ENCODE results near the gene TMEM151B. TPM values are rescaled to one million over a fixed set of nuclear protein-coding genes. Genes with fewer than 3 reads are reported as not detected.

The TMEM151B gene
- polyA plus RNA-seq, 1 of the 3 experiments (the other 2 are of a cell fraction), result 0.05 TPM

GRCh38 chr6:44263354-44264100 lies 6.7 kb upstream of the TMEM151B start:
- POLR2A ChIA-PET, result no interaction called here
- TF ChIP-seq, protein P1, sequence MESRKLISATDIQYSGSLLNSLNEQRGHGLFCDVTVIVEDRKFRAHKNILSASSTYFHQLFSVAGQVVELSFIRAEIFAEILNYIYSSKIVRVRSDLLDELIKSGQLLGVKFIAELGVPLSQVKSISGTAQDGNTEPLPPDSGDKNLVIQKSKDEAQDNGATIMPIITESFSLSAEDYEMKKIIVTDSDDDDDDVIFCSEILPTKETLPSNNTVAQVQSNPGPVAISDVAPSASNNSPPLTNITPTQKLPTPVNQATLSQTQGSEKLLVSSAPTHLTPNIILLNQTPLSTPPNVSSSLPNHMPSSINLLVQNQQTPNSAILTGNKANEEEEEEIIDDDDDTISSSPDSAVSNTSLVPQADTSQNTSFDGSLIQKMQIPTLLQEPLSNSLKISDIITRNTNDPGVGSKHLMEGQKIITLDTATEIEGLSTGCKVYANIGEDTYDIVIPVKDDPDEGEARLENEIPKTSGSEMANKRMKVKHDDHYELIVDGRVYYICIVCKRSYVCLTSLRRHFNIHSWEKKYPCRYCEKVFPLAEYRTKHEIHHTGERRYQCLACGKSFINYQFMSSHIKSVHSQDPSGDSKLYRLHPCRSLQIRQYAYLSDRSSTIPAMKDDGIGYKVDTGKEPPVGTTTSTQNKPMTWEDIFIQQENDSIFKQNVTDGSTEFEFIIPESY (IDR thresholded peaks at IDR 0.05; ENCODE audit: borderline replicate concordance, low read depth), result no peak
- TF ChIP-seq POLR2AphosphoS5 (IDR thresholded peaks at IDR 0.05; ENCODE audit: low read depth, low read length), result no peak
- TF ChIP-seq, protein P2, sequence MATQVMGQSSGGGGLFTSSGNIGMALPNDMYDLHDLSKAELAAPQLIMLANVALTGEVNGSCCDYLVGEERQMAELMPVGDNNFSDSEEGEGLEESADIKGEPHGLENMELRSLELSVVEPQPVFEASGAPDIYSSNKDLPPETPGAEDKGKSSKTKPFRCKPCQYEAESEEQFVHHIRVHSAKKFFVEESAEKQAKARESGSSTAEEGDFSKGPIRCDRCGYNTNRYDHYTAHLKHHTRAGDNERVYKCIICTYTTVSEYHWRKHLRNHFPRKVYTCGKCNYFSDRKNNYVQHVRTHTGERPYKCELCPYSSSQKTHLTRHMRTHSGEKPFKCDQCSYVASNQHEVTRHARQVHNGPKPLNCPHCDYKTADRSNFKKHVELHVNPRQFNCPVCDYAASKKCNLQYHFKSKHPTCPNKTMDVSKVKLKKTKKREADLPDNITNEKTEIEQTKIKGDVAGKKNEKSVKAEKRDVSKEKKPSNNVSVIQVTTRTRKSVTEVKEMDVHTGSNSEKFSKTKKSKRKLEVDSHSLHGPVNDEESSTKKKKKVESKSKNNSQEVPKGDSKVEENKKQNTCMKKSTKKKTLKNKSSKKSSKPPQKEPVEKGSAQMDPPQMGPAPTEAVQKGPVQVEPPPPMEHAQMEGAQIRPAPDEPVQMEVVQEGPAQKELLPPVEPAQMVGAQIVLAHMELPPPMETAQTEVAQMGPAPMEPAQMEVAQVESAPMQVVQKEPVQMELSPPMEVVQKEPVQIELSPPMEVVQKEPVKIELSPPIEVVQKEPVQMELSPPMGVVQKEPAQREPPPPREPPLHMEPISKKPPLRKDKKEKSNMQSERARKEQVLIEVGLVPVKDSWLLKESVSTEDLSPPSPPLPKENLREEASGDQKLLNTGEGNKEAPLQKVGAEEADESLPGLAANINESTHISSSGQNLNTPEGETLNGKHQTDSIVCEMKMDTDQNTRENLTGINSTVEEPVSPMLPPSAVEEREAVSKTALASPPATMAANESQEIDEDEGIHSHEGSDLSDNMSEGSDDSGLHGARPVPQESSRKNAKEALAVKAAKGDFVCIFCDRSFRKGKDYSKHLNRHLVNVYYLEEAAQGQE (IDR thresholded peaks at IDR 0.05; ENCODE audit: low read depth, low read length), result no peak
- H4K20me1 ChIP-seq (ENCODE audit: insufficient read depth), result no peaks in the 10 kb centered on the region
- CTCF ChIA-PET, result interaction anchor here (0.8 to 9.1 kb wide), 9 partner anchors 8 to 167 kb away, joined by 3 to 220 read pairs (median 7); partner anchors contain the start of genes AARS2 and SLC35B2
- H3K9me2 ChIP-seq, result no peaks in the 10 kb centered on the region
- H3K9me3 ChIP-seq, result no peaks in the 10 kb centered on the region
- H3K79me2 ChIP-seq (ENCODE audit: insufficient read depth), result peaks cover 21% of the 10 kb centered on the region; the same call in 1 of the 2 replicates
- WGBS (ENCODE audit: low lambda C conversion rate), result 54% methylated on average over 9 of the region's 9 CpGs
- no peak overlapping the region for H3K27ac ChIP-seq (ENCODE audit: low read depth in 2 of 2, low read length in 1 of 2)
- H3K4me3 ChIP-seq (ENCODE audit: low read depth in 2 of 2, low read length in 1 of 2), result peak overlapping the region; percentile 74 to 89; a peak in 3 of 4 replicates
- no peak overlapping the region for H2AFZ ChIP-seq (ENCODE audit: low read depth)
- peaks cover 4% of the 10 kb centered on the region; the same call in 1 of the 2 replicates for H3K27me3 ChIP-seq (ENCODE audit: insufficient read depth)
- DNase-seq, result no peak
- peaks cover 0 to 10% of the 10 kb centered on the region in 2 experiments for H3K36me3 ChIP-seq (replicated peaks in 1 of 2; ENCODE audit: control insufficient read depth in 1 of 2, insufficient read depth in 2 of 2, low read length in 1 of 2)
- peak overlapping the region; percentile 94 for H3K4me2 ChIP-seq
- peak overlapping the region; percentile 80; the same call in 1 of the 2 replicates for H3K9ac ChIP-seq
- peaks cover 7% of the 10 kb centered on the region for H3F3A ChIP-seq (replicated peaks; ENCODE audit: insufficient read depth)
- peaks cover 16 to 30% of the 10 kb centered on the region in 2 experiments; a peak in 2 of 4 replicates for H3K4me1 ChIP-seq (ENCODE audit: control insufficient read depth in 1 of 2, insufficient read depth in 2 of 2, low read depth in 1 of 2, low read length in 1 of 2)

GRCh38 chr6:44264154-44265006 lies 5.9 kb upstream of the TMEM151B start:
- Histone ChIP-seq H3K4me2 (peak overlapping the region; percentile 94), H3K9me3 (no peaks in the 10 kb centered on the region), H3K36me3 (replicated peaks in 1 of 2; ENCODE audit: control insufficient read depth in 1 of 2, insufficient read depth in 2 of 2, low read length in 1 of 2) (peaks cover 0 to 10% of the 10 kb centered on the region in 2 experiments), H3K9me2 (no peaks in the 10 kb centered on the region), H3K27me3 (ENCODE audit: insufficient read depth) (peaks cover 13% of the 10 kb centered on the region), H3K4me1 (ENCODE audit: control insufficient read depth in 1 of 2, insufficient read depth in 2 of 2, low read depth in 1 of 2, low read length in 1 of 2) (peaks cover 16 to 31% of the 10 kb centered on the region in 2 experiments; a peak in 2 of 4 replicates), H3K4me3 (ENCODE audit: low read depth in 2 of 2, low read length in 1 of 2) (peak overlapping the region; percentile 74 to 89), H3K9ac (peak overlapping the region; percentile 80), H3K79me2 (ENCODE audit: insufficient read depth) (peaks cover 21% of the 10 kb centered on the region; the same call in 1 of the 2 replicates), H2AFZ (ENCODE audit: low read depth) (peak overlapping the region; percentile 72; the same call in 1 of the 2 replicates), H4K20me1 (ENCODE audit: insufficient read depth) (no peaks in the 10 kb centered on the region), H3F3A (replicated peaks; ENCODE audit: insufficient read depth) (peaks cover 5% of the 10 kb centered on the region), H3K27ac (ENCODE audit: low read depth in 2 of 2, low read length in 1 of 2) (peak overlapping the region in 1 of 2 experiments; percentile 56; a peak in 2 of 4 replicates)
- ChIA-PET CTCF (interaction anchor here (0.7 to 9.1 kb wide), 15 partner anchors 9 to 168 kb away, joined by 3 to 220 read pairs (median 5); partner anchors contain the start of genes AARS2, SLC35B2 and SPATS1), POLR2A (interaction anchor here (0.7 to 1.2 kb wide), 2 partner anchors 9 to 18 kb away, joined by 3 to 4 read pairs; partner anchors contain the start of gene HSP90AB1)
- DNase-seq, result peak; percentile 27
- 8% methylated on average over 9 of the region's 13 CpGs for WGBS (ENCODE audit: low lambda C conversion rate)
- TF ChIP-seq, protein P2 (IDR thresholded peaks at IDR 0.05; ENCODE audit: low read depth, low read length), result no peak
- TF ChIP-seq MXI1 (IDR thresholded peaks at IDR 0.05; ENCODE audit: low read depth, low read length) (peak; percentile 81; the same call in 1 of the 2 replicates), ELF1 (IDR thresholded peaks at IDR 0.05) (no peak), NRF1 (IDR thresholded peaks at IDR 0.05; ENCODE audit: low read depth, low read length) (no peak)
- TF ChIP-seq, protein P3, sequence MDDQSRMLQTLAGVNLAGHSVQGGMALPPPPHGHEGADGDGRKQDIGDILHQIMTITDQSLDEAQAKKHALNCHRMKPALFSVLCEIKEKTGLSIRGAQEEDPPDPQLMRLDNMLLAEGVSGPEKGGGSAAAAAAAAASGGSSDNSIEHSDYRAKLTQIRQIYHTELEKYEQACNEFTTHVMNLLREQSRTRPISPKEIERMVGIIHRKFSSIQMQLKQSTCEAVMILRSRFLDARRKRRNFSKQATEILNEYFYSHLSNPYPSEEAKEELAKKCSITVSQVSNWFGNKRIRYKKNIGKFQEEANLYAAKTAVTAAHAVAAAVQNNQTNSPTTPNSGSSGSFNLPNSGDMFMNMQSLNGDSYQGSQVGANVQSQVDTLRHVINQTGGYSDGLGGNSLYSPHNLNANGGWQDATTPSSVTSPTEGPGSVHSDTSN (IDR thresholded peaks at IDR 0.05), result no peak
